Vagina (tissue), 2 donors: ENCODE results near the gene LMNTD2.

Source experiments
- POLR2AphosphoS5 ChIP-seq, 2 donors: sonication (generic); formaldehyde crosslinking; IDR thresholded peaks; one replicate each; pipeline ENCODE4 v1.9.0; 2017; ENCODE audit warnings: antibody characterized with exemption in 2 of 2, mild to moderate bottlenecking in 2 of 2, low read depth in 1 of 2; ENCODE audit not compliant: insufficient read depth in 1 of 2
- TF ChIP-seq, protein P1 (sequence below), 3 experiments: fragments of 450-650 bp in 2 of 3; fragments of 200-600 bp in 1 of 3; sonication (generic) in 1 of 3; IDR thresholded peaks; one replicate each; pipeline ENCODE4 v1.5.1; 2017 to 2019; ENCODE audit warnings: antibody characterized with exemption in 3 of 3, mild to moderate bottlenecking in 2 of 3, moderate library complexity in 2 of 3

DNA sequence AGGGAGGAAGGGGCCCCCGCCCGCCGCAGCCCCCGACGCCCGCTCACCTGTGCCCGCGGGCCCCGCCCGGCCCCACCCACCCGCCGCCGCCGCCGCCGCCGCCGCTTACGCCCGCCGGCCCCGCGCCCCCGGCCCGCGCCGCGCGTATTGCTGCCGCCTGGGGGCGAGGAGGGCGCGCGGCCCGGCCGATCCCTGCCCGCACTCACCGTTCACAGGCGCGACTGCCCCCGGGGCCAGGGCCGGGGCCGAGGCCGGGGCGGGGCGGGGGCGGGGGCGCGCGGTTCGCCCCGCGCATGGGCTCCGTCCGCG lies 25.4 kb downstream of the LMNTD2 start:
- TF ChIP-seq, protein P1, sequence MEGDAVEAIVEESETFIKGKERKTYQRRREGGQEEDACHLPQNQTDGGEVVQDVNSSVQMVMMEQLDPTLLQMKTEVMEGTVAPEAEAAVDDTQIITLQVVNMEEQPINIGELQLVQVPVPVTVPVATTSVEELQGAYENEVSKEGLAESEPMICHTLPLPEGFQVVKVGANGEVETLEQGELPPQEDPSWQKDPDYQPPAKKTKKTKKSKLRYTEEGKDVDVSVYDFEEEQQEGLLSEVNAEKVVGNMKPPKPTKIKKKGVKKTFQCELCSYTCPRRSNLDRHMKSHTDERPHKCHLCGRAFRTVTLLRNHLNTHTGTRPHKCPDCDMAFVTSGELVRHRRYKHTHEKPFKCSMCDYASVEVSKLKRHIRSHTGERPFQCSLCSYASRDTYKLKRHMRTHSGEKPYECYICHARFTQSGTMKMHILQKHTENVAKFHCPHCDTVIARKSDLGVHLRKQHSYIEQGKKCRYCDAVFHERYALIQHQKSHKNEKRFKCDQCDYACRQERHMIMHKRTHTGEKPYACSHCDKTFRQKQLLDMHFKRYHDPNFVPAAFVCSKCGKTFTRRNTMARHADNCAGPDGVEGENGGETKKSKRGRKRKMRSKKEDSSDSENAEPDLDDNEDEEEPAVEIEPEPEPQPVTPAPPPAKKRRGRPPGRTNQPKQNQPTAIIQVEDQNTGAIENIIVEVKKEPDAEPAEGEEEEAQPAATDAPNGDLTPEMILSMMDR (IDR thresholded peaks at IDR 0.05): no peak
- TF ChIP-seq POLR2AphosphoS5 (IDR thresholded peaks at IDR 0.05; ENCODE audit: insufficient read depth in 1 of 2, low read depth in 1 of 2): no peak
